HepG2 (cell line): Measurements from ENCODE around the gene NFKBIA. TPM values are rescaled to one million over a fixed set of nuclear protein-coding genes. Genes with fewer than 3 reads are reported as not detected.

Experiments
- ELF3 ChIP-seq: IDR thresholded peaks from 2 replicates; pipeline ENCODE4 v1.6.1; 2016; ENCODE audit warnings: missing genetic modification reagents, missing compliant biosample characterization
- EP300 ChIP-seq, 3 experiments: sonication (generic) in 1 of 3; formaldehyde crosslinking in 1 of 3; IDR thresholded peaks; 2 replicates each; pipeline versions ENCODE4 v1.5.1 to v1.6.1; 2011 to 2020; ENCODE audit warnings: low read depth in 2 of 3, low read length in 2 of 3, borderline replicate concordance in 1 of 3, improper control_type of control experiment in 1 of 3, mild to moderate bottlenecking in 1 of 3, missing genetic modification reagents in 1 of 3, moderate library complexity in 1 of 3
- FLYWCH1 ChIP-seq: sonication (generic); formaldehyde crosslinking; IDR thresholded peaks from 2 replicates; pipeline ENCODE4 v1.8.1; 2023; ENCODE audit warnings: mild to moderate bottlenecking, missing genetic modification reagents
- KDM1A ChIP-seq: IDR thresholded peaks from 2 replicates; pipeline ENCODE4 v1.6.1; 2016; ENCODE audit warnings: missing compliant biosample characterization
- NR2F2 ChIP-seq: IDR thresholded peaks from 2 replicates; pipeline ENCODE4 v1.6.1; 2012; ENCODE audit warnings: low read depth, inconsistent platforms, borderline replicate concordance
- SIN3B ChIP-seq: fragments of 150-350 bp; IDR thresholded peaks from 2 replicates; pipeline ENCODE4 v1.6.1; 2014; ENCODE audit warnings: low read length
- SOX6 ChIP-seq, 2 experiments: fragments of 450-650 bp in 1 of 2; sonication (generic) in 1 of 2; formaldehyde crosslinking in 1 of 2; IDR thresholded peaks; 2 replicates each; pipeline versions ENCODE4 v1.4.0 to v1.6.1; 2017 to 2020; ENCODE audit warnings: antibody characterized with exemption in 1 of 2, mild to moderate bottlenecking in 1 of 2, missing genetic modification reagents in 1 of 2
- SSRP1 ChIP-seq: IDR thresholded peaks from 2 replicates; pipeline ENCODE4 v1.6.1; 2016; ENCODE audit warnings: control low read depth
- STAT5B ChIP-seq: sonication (generic); formaldehyde crosslinking; IDR thresholded peaks from 2 replicates; pipeline ENCODE4 v1.4.0; 2020; ENCODE audit warnings: missing genetic modification reagents
- ZFP1 ChIP-seq: IDR thresholded peaks from 2 replicates; pipeline ENCODE4 v1.6.1; 2016
- ZNF253 ChIP-seq: sonication (generic); formaldehyde crosslinking; IDR thresholded peaks from 2 replicates; pipeline ENCODE4 v1.8.0; 2022; ENCODE audit warnings: mild to moderate bottlenecking, missing genetic modification reagents, borderline replicate concordance
- ZNF282 ChIP-seq: fragments of 450-650 bp; IDR thresholded peaks from 2 replicates; pipeline ENCODE4 v1.6.1; 2018; ENCODE audit not compliant: partially characterized antibody
- ZNF569 ChIP-seq: sonication (generic); formaldehyde crosslinking; IDR thresholded peaks from 2 replicates; pipeline ENCODE4 v1.5.0; 2020; ENCODE audit warnings: mild to moderate bottlenecking, missing genetic modification reagents, moderate library complexity, borderline replicate concordance
- ZNF672 ChIP-seq: sonication (generic); formaldehyde crosslinking; IDR thresholded peaks from 2 replicates; pipeline ENCODE4 v1.8.1; 2022; ENCODE audit warnings: missing genetic modification reagents
- polyA plus RNA-seq, 8 experiments: library from polyadenylated mRNA; depleted of rRNA in 3 of 8; stranded (reverse) in 7 of 8; unstranded in 1 of 8; fragments of >200 nt; fragmentation: Illumina TruSeq in 4 of 8; extraction: Trizol in 4 of 8; gene quantifications; 2 replicates each; pipeline versions ENCODE4 v1.2.1 to v1.2.3, GENCODE V29; 2011 to 2016; ENCODE audit warnings: low read depth in 4 of 8, missing spikeins in 1 of 8, mixed read lengths in 1 of 8; ENCODE audit not compliant: insufficient read depth in 1 of 8
- total RNA-seq, 5 experiments: library from RNA; depleted of rRNA; stranded (reverse); fragments of >200 nt; fragmentation: Illumina TruSeq; extraction: Trizol; gene quantifications; 2 replicates each; pipeline ENCODE4 v1.2.3, GENCODE V29; 2016; ENCODE audit warnings: low read depth in 1 of 5
- TF ChIP-seq, protein P1 (sequence below): sonication (generic); formaldehyde crosslinking; IDR thresholded peaks from 2 replicates; pipeline ENCODE4 v1.4.0; 2020; ENCODE audit warnings: missing genetic modification reagents
- TF ChIP-seq, protein P2 (sequence below): fragments of 450-650 bp; IDR thresholded peaks from 2 replicates; pipeline ENCODE4 v1.6.1; 2016
- TF ChIP-seq, protein P3 (sequence below): sonication (generic); formaldehyde crosslinking; IDR thresholded peaks from 2 replicates; pipeline ENCODE4 v1.4.0; 2020; ENCODE audit warnings: missing genetic modification reagents, low read depth, mild to moderate bottlenecking, borderline replicate concordance
- TF ChIP-seq, protein P4 (sequence below): sonication (generic); formaldehyde crosslinking; IDR thresholded peaks from 2 replicates; pipeline ENCODE4 v1.8.0; 2022; ENCODE audit warnings: mild to moderate bottlenecking, missing genetic modification reagents; ENCODE audit not compliant: insufficient replicate concordance
- TF ChIP-seq, protein P5 (sequence below): sonication (generic); formaldehyde crosslinking; IDR thresholded peaks from 2 replicates; pipeline ENCODE4 v1.9.0; 2022; ENCODE audit warnings: missing genetic modification reagents, mild to moderate bottlenecking, borderline replicate concordance
- TF ChIP-seq, protein P6 (sequence below): IDR thresholded peaks from 2 replicates; pipeline ENCODE4 v1.6.1; 2016; ENCODE audit warnings: missing biosample characterization, missing genetic modification reagents, low read depth

Gene NFKBIA
- total and polyA plus RNA-seq, 2 of the 13 experiments (the other 11 are each of a cell fraction or from before 2014, with no cell fraction given) = 197 to 319 TPM

DNA sequence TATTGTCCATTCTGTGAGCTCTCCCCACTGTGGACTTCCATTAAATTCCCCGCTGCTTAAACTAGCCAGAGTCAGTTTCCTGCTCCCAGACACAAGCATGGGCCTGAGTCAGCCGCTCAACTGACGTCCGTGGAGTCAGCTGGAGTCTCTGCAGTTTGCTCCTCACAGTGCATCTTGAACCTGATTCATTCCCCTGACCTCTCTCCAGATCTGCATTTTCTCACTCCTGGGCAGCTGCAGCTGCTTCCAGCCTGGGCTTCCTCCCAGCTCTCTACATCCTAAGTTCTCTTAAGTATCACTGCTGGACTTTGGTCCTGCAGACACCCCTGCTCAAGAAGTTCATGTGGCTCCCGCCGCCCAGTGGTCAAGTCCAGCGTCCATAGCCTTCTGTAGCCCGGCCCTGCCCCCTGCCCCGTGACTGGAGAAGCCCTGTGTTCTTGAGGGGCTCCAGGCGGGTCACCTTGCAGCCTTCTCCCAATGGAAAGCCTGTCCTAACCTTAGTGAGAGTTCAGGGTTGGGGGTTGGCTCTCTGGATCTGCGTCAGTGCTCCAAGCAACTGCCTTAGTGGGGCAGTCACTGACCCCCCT is 20.0 kb downstream of the NFKBIA start (continued):
- TF ChIP-seq, protein P1, sequence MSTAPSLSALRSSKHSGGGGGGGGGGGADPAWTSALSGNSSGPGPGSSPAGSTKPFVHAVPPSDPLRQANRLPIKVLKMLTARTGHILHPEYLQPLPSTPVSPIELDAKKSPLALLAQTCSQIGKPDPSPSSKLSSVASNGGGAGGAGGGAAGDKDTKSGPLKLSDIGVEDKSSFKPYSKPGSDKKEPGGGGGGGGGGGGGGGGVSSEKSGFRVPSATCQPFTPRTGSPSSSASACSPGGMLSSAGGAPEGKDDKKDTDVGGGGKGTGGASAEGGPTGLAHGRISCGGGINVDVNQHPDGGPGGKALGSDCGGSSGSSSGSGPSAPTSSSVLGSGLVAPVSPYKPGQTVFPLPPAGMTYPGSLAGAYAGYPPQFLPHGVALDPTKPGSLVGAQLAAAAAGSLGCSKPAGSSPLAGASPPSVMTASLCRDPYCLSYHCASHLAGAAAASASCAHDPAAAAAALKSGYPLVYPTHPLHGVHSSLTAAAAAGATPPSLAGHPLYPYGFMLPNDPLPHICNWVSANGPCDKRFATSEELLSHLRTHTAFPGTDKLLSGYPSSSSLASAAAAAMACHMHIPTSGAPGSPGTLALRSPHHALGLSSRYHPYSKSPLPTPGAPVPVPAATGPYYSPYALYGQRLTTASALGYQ (CRISPR knock-in tag) = peak; percentile 64; the same call in 1 of the 2 replicates
- TF ChIP-seq SSRP1 (CRISPR knock-in tag) = no peak
- no peak for TF ChIP-seq FLYWCH1 (CRISPR knock-in tag)
- TF ChIP-seq, protein P2, sequence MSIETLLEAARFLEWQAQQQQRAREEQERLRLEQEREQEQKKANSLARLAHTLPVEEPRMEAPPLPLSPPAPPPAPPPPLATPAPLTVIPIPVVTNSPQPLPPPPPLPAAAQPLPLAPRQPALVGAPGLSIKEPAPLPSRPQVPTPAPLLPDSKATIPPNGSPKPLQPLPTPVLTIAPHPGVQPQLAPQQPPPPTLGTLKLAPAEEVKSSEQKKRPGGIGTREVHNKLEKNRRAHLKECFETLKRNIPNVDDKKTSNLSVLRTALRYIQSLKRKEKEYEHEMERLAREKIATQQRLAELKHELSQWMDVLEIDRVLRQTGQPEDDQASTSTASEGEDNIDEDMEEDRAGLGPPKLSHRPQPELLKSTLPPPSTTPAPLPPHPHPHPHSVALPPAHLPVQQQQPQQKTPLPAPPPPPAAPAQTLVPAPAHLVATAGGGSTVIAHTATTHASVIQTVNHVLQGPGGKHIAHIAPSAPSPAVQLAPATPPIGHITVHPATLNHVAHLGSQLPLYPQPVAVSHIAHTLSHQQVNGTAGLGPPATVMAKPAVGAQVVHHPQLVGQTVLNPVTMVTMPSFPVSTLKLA = no peak
- TF ChIP-seq ELF3 (CRISPR knock-in tag) = peak; percentile 31
- TF ChIP-seq, protein P3, sequence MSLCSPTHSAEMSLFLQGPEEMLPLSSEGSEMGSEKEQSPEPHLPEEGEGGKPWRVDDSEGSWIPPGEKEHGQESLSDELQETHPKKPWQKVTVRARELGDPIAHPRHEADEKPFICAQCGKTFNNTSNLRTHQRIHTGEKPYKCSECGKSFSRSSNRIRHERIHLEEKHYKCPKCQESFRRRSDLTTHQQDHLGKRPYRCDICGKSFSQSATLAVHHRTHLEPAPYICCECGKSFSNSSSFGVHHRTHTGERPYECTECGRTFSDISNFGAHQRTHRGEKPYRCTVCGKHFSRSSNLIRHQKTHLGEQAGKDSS (CRISPR knock-in tag) = no peak; the same call in none of the 2 replicates
- no peak; the same call in 1 of the 2 replicates for TF ChIP-seq ZNF253 (CRISPR knock-in tag)
- TF ChIP-seq NR2F2 = no peak
- TF ChIP-seq, protein P4, sequence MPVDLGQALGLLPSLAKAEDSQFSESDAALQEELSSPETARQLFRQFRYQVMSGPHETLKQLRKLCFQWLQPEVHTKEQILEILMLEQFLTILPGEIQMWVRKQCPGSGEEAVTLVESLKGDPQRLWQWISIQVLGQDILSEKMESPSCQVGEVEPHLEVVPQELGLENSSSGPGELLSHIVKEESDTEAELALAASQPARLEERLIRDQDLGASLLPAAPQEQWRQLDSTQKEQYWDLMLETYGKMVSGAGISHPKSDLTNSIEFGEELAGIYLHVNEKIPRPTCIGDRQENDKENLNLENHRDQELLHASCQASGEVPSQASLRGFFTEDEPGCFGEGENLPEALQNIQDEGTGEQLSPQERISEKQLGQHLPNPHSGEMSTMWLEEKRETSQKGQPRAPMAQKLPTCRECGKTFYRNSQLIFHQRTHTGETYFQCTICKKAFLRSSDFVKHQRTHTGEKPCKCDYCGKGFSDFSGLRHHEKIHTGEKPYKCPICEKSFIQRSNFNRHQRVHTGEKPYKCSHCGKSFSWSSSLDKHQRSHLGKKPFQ (CRISPR knock-in tag) = no peak
- TF ChIP-seq, protein P5, sequence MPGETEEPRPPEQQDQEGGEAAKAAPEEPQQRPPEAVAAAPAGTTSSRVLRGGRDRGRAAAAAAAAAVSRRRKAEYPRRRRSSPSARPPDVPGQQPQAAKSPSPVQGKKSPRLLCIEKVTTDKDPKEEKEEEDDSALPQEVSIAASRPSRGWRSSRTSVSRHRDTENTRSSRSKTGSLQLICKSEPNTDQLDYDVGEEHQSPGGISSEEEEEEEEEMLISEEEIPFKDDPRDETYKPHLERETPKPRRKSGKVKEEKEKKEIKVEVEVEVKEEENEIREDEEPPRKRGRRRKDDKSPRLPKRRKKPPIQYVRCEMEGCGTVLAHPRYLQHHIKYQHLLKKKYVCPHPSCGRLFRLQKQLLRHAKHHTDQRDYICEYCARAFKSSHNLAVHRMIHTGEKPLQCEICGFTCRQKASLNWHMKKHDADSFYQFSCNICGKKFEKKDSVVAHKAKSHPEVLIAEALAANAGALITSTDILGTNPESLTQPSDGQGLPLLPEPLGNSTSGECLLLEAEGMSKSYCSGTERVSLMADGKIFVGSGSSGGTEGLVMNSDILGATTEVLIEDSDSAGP (CRISPR knock-in tag) = no peak
- TF ChIP-seq SOX6 (IDR thresholded peaks at IDR 0.05) = no peak
- TF ChIP-seq SOX6 (CRISPR knock-in tag; IDR thresholded peaks at IDR 0.05) = peak; percentile 48; the same call in 1 of the 2 replicates
- no peak for TF ChIP-seq ZNF569 (CRISPR knock-in tag)
- TF ChIP-seq ZFP1 (CRISPR knock-in tag) = peak; percentile 90; the same call in 1 of the 2 replicates
- no peak for TF ChIP-seq ZNF672 (CRISPR knock-in tag)
- no peak for TF ChIP-seq SIN3B
- TF ChIP-seq, protein P6, sequence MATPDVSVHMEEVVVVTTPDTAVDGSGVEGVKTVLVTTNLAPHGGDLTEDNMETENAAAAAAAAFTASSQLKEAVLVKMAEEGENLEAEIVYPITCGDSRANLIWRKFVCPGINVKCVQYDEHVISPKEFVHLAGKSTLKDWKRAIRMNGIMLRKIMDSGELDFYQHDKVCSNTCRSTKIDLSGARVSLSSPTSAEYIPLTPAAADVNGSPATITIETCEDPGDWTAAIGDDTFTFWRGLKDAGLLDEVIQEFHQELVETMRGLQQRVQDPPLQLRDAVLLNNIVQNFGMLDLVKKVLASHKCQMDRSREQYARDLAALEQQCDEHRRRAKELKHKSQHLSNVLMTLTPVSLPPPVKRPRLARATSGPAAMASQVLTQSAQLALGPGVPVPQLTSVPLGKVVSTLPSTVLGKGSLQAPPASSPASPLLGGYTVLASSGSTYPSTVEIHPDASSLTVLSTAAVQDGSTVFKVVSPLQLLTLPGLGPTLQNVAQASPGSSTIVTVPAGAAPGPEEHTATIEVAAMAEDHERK = no peak
- TF ChIP-seq EP300 (IDR thresholded peaks at IDR 0.05; ENCODE audit: low read depth in 2 of 2, low read length in 2 of 2) = peak in 1 of 2 experiments; percentile 21; a peak in 1 of 4 replicates
- TF ChIP-seq EP300 (CRISPR knock-in tag; IDR thresholded peaks at IDR 0.05; ENCODE audit: borderline replicate concordance) = no peak
- TF ChIP-seq STAT5B (CRISPR knock-in tag) = no peak
- no peak for TF ChIP-seq ZNF282
- 0 out of 2 replicates have a peak, but pooled peaks have one; percentile 33 for TF ChIP-seq KDM1A
